NT2/D1 (cell line): Measurements from ENCODE around the gene SNX13.

Experiments used
- DNase-seq: peaks from one replicate; pipeline ENCODE4 v3.0.0-alpha.2; 2011; ENCODE audit warnings: low read depth, low spot score
- H3K27me3 ChIP-seq: 2 replicates; pipeline ENCODE4 v1.6.0; 2011; ENCODE audit warnings: mild to moderate bottlenecking; ENCODE audit not compliant: insufficient read length, insufficient read depth
- H3K36me3 ChIP-seq: 2 replicates; pipeline ENCODE4 v1.6.1; 2011; ENCODE audit warnings: mild to moderate bottlenecking, low read length, mixed read lengths; ENCODE audit not compliant: insufficient read depth, insufficient read length
- H3K4me1 ChIP-seq: 2 replicates; pipeline ENCODE4 v1.5.1; 2011; ENCODE audit not compliant: insufficient read depth, insufficient read length
- H3K4me3 ChIP-seq: 2 replicates; pipeline ENCODE4 v1.5.1; 2011; ENCODE audit warnings: low read depth; ENCODE audit not compliant: insufficient read length
- H3K9ac ChIP-seq: 2 replicates; pipeline ENCODE4 v1.6.0; 2011; ENCODE audit warnings: low read depth; ENCODE audit not compliant: insufficient read length
- H3K9me3 ChIP-seq: 2 replicates; pipeline ENCODE4 v1.5.1; 2011; ENCODE audit warnings: mild to moderate bottlenecking, low read length; ENCODE audit not compliant: insufficient read depth
- SUZ12 ChIP-seq: IDR thresholded peaks from 2 replicates; pipeline ENCODE4 v1.6.1; 2011; ENCODE audit not compliant: insufficient read length, insufficient read depth; ENCODE audit errors: extremely low read depth
- YY1 ChIP-seq: IDR thresholded peaks from 2 replicates; pipeline ENCODE4 v1.6.1; 2011; ENCODE audit not compliant: insufficient read length, insufficient read depth
- ZNF274 ChIP-seq: IDR thresholded peaks from 2 replicates; pipeline ENCODE4 v1.6.1; 2011; ENCODE audit warnings: mild to moderate bottlenecking, low read depth, low read length

The SNX13 gene

GRCh38 chr7:17943006-17943405 lies 2.7 kb upstream of the SNX13 start:
- Histone ChIP-seq H3K4me1 (no peaks in the 10 kb centered on the region), H3K9ac (no peak overlapping the region), H3K27me3 (no peaks in the 10 kb centered on the region), H3K4me3 (no peak overlapping the region), H3K9me3 (no peaks in the 10 kb centered on the region), H3K36me3 (no peaks in the 10 kb centered on the region)
- TF ChIP-seq YY1 (no peak), ZNF274 (no peak), SUZ12 (no peak)
- DNase-seq = no peak

GRCh38 chr7:17942231-17942630 lies 1.9 kb upstream of the SNX13 start:
- no peak for TF ChIP-seq YY1
- TF ChIP-seq ZNF274 = no peak
- no peak for TF ChIP-seq SUZ12
- Histone ChIP-seq H3K9ac (no peak overlapping the region), H3K4me1 (no peaks in the 10 kb centered on the region), H3K4me3 (no peak overlapping the region), H3K27me3 (no peaks in the 10 kb centered on the region), H3K36me3 (no peaks in the 10 kb centered on the region), H3K9me3 (no peaks in the 10 kb centered on the region)
- no peak for DNase-seq

- H3K27me3 ChIP-seq = no peaks in the 10 kb centered on the region
- DNase-seq = no peak
- no peak for TF ChIP-seq YY1
- no peak for TF ChIP-seq ZNF274
- no peak for TF ChIP-seq SUZ12
- H3K9me3 ChIP-seq = no peaks in the 10 kb centered on the region
- peak overlapping the region; percentile 93 for H3K9ac ChIP-seq
- H3K4me3 ChIP-seq = peak overlapping the region; percentile 98
- H3K36me3 ChIP-seq = no peaks in the 10 kb centered on the region
- H3K4me1 ChIP-seq = no peaks in the 10 kb centered on the region
Observed at GRCh38 chr7:17940951-17941431, 697 bp upstream of the SNX13 start.

GRCh38 chr7:17939606-17940301 lies 540 bp downstream of the SNX13 start:
- Histone ChIP-seq H3K9me3 (no peaks in the 10 kb centered on the region), H3K9ac (peak overlapping the region; percentile 93), H3K4me1 (no peaks in the 10 kb centered on the region), H3K27me3 (no peaks in the 10 kb centered on the region), H3K36me3 (no peaks in the 10 kb centered on the region), H3K4me3 (peak overlapping the region; percentile 98)
- no peak for TF ChIP-seq SUZ12
- TF ChIP-seq YY1 = no peak
- no peak for TF ChIP-seq ZNF274
- DNase-seq = no peak

DNA sequence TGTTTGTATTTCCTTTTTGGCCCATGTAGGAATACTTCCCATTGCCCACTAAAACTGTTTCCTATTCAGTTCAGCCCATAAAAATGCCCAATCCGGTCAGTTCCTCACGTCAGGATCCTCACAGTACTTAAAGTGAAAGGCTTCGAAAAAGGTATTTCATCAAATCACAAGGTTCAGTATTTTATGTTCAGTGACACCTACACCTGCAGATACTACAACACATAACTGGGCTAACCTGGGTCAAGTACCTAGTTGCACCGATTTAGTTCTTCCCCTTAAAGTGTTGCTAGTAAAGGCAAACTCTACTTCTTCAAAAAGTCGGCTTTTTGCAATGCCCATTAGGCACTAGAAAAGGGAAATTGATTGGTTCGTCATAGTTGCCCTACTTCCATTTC lies 1.1 kb downstream of the SNX13 start:
- Histone ChIP-seq H3K9ac (peak overlapping the region; percentile 93), H3K9me3 (no peaks in the 10 kb centered on the region), H3K4me3 (peak overlapping the region; percentile 98), H3K4me1 (no peaks in the 10 kb centered on the region), H3K36me3 (no peaks in the 10 kb centered on the region), H3K27me3 (no peaks in the 10 kb centered on the region)
- TF ChIP-seq YY1 (no peak), SUZ12 (no peak)
- DNase-seq = no peak

DNA sequence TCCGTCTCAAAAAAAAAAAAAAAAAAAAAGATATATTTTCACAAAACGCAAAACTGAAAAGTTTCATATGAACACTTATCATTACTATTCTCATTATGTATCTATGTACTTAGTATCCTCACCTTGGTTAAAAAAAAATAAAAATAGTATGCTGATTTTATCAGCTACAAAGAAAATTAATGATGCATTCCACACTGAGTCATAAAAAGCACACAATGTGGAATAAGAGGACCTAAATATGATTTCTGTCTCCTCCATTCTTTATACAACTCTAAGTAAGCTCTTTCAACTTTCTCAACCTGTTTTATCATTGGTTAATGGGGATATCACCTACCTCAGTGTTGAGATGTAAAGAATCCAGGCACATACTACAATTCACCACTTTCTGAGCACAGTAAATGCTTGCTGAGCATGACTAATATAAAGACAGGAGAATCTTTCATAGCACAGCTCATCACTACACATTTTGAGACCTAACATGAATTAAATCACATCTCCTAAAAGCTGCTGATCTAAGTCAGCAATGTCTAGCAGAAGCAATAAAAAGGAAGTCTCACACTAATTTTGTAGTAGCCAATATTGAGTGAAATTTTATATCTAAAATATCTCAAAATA lies 2.7 kb downstream of the SNX13 start:
- TF ChIP-seq YY1 (no peak), SUZ12 (no peak), ZNF274 (no peak)
- no peak overlapping the region for H3K4me3 ChIP-seq
- no peaks in the 10 kb centered on the region for H3K27me3 ChIP-seq
- no peaks in the 10 kb centered on the region for H3K9me3 ChIP-seq
- H3K36me3 ChIP-seq = no peaks in the 10 kb centered on the region
- DNase-seq = no peak
- no peaks in the 10 kb centered on the region for H3K4me1 ChIP-seq
- H3K9ac ChIP-seq = no peak overlapping the region

DNA sequence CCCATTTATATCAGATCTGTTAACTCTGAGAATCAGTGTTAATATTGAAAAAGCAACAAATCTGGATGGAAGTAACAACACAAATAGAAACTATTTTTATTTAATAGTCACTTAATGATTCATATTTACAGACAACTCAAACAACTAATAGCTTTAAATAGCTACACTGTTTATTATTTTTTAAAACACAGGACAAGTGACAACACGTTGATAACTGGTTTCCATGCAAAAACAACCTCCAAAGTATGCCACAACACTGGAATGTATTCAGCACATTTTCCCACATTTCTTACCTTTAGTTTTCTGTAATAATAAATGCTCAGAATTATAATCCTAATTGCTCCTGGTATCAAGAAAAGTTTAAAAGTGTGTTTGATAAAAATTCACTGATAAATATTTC lies 4.0 kb downstream of the SNX13 start:
- H3K27me3 ChIP-seq = no peaks in the 10 kb centered on the region
- no peaks in the 10 kb centered on the region for H3K4me1 ChIP-seq
- no peaks in the 10 kb centered on the region for H3K9me3 ChIP-seq
- DNase-seq = no peak
- no peaks in the 10 kb centered on the region for H3K36me3 ChIP-seq
- H3K9ac ChIP-seq = no peak overlapping the region
- TF ChIP-seq ZNF274 = no peak
- no peak for TF ChIP-seq SUZ12
- TF ChIP-seq YY1 = no peak
- no peak overlapping the region for H3K4me3 ChIP-seq
